HG03095 (cell line): ENCODE measurements around the gene FCSK.
"Not testable (repeated sequence)": the region's sequence is repeated elsewhere in the genome, so short reads cannot be mapped to it uniquely, and the experiment has no call there.

Experiments
- ATAC-seq: cut with Tn5 transposase; IDR thresholded peaks from one replicate; pipeline ENCODE4 v1.9.1; 2021; ENCODE audit warnings: moderate library complexity; ENCODE audit not compliant: unreplicated experiment

FCSK gene

DNA sequence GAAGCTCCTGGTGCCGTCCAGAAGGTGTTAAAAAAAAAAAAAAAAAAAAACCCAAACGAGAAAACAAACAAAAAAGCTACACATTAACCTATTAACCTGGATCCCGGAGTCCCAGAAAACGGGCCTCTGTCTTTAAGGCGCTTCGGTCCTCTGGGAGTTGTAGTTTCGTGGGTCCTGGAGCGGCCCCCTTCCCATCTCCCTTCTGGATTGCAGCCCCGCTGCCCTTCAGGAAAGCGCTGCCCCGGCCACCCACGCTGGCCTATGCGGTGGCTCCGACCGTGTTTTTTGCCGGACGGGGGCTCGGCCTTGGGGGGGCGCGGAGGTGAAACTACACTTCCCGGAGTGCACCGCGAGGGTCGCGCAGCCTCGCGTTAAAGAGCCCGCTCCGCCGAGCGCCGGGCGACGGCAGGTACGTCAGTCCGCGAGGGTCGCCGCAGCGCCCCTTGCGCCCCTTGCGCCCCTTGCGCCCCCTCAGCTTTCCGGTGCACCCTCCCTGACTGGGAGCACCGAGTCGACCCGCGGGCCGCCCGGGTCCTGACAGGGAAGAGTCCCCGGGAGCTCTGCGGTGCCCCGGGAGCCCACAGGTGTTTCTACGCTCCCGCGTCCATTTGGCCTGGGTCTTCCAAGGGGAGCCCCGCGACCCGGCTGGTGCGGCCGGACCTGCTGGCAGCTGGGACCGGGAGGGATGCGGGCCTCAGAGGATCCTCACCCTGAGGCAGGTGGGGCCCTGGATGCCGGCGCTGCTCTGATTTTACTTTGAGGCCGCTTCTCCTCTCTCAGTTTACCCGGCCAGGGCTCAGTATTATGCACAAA is at the start of gene FCSK:
Gene FCSK (plus strand): TSS at position 374 of the 813 bp plus-strand sequence. CDS start 8,596 bp downstream, outside the sequence.
- ATAC-seq, result peak; percentile 73

DNA sequence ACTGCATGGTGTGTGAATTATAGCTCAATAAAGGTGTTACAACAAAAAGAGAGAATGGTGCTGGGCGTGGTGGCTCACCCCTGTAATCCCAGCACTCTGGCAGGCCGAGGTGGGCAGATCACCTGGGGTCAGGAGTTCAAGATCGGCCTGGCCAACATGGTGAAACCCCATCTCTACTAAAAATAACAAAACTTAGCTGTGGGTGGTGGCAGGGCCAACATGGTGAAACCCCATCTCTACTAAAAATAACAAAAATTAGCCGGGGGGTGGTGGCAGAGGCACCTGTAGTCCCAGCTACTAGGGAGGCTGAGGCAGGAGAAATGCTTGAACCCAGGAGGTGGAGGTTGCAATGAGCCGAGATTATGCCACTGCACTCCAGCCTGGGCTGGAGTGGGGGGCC is 48.3 kb upstream of the FCSK start:
- not testable (repeated sequence) for ATAC-seq

DNA sequence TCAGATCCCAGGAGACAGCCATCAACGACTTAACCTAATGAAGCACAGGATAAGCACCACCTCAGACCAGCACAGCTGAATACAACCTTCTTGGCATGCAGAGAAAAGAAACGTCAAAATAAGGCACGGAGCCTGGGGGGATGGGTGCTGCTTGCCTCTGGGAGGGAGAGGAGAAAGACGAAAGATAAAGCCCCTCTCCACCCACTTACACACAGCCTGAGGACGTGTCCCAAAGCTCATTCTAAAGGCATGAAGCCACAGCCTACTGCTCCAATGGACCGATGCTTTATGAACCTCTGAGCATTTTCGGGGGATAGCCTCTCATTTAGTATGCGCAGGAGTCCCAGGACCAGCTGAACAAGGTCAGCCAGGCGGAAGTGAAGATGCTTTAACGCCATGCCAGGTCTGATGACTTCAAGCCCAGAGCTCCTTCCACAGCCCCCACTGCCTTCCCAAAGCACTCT is 46.6 kb upstream of the FCSK start:
- ATAC-seq, result no peak

DNA sequence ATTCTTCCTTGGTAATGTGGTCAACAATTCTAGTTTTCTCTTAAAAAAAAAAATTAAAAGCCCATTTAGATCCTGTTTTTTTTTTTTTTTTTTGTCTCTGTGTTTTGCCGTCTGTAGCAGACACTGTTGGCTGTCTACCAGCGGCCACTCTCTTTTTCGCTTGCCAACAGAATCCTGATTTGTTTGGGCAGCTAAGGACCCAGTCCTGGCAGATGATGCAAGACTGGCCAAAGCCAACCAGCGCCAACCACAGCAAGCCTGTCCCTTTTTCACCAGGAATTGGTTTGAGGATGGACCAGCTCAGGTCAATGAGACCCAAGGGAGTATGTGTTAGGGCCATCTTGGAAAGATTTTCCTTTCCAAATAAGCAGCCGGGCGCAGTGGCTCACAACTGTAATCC is 43.7 kb upstream of the FCSK start:
- ATAC-seq, result no peak

DNA sequence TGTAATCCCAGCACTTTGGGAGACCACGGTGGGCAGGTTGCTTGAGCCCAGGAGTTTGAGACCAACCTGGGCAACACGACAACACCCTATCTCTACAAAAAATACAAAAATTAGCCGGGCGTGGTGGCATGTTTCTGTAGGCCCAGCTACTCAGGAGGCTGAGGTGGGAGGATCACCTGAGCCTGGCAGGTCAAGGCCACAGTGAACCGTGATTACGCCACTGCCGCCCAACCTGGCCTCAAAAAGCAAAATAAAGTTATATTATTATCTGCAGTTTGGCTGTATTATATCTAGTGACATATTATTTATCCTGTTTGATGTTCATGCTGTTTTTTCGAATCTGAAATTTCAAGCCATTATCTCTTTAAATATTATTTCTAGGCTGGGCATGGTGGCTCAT is 42.0 kb upstream of the FCSK start:
- ATAC-seq, result no peak

DNA sequence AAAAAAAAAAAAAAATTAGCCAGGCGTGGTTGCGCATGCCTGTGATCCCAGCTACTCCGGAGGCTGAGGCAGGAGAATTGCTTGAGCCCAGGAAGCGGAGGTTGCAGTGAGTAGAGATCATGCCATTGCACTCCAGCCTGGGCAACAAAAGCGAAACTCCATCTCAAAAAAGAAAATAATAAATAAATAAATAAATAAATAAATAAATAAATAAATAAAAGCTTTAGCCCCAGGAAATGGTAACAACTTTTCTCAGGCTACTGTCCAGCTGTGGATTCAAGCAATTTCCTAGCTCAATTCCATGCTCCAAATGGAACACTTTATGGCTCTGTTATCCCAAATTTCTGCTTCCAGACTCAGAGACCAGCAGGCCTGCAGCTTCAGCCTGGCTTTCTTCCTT is 40.8 kb upstream of the FCSK start:
- ATAC-seq, result not testable (repeated sequence)

DNA sequence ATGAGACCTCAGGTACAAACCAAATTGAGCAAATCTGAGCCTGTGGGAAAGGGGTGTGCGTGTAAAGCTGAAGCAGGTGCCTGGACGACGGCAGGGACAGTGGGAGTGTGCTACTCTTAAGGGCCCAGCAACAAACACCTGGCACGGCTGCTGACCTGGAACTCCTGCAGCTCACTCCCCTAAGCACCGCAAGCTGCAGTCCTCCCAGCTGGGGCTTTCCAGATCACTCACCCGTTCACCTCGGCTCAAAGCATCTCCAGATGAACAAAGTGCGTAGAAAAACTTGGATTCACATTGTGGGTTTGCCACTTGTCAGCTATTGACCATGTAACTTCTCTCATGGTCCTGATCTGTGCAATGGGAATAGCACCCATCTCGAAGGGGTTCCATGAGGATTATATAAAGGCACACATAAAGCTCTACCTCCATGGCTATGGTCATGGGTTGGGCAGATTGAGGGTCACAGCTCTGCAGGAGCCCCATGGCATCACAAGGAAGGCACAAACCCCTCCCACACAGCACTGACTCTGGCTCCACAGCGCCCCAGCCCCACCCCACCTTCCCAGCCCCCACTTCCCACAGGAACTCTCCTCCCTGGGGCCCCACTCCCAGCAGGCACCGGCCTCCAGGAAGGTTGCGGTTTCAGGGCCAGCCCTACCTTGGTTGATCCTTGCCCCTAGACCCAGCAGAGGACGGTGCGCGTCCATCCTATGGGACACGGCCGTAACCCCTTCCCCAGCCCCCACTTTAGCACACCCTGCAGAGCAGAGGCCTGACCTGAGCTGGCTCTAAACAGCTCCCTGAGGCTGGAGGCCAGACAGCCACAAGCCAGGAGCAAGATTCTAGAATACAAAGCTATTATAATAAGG is 37.4 kb upstream of the FCSK start:
- peak; percentile 86 for ATAC-seq

DNA sequence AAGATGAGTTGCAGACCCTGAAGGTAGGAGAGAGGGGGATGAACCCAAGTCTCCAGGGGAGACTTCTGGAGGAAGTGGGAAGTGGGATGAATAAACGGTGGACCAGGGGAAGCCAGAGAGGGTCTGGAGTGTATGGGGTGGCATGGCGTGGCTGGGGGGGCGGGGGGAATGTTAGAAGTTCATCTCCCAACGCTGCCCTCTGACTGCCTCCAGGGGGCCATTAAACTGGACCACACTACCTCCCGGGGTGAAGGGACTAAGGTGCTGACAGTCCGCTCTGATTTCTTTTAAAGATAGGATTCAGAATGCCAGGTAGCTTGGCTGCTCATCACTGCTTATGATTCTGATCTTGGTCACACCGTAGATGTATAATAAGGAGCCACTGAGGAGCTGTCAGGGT is 36.7 kb upstream of the FCSK start:
- ATAC-seq, result no peak

DNA sequence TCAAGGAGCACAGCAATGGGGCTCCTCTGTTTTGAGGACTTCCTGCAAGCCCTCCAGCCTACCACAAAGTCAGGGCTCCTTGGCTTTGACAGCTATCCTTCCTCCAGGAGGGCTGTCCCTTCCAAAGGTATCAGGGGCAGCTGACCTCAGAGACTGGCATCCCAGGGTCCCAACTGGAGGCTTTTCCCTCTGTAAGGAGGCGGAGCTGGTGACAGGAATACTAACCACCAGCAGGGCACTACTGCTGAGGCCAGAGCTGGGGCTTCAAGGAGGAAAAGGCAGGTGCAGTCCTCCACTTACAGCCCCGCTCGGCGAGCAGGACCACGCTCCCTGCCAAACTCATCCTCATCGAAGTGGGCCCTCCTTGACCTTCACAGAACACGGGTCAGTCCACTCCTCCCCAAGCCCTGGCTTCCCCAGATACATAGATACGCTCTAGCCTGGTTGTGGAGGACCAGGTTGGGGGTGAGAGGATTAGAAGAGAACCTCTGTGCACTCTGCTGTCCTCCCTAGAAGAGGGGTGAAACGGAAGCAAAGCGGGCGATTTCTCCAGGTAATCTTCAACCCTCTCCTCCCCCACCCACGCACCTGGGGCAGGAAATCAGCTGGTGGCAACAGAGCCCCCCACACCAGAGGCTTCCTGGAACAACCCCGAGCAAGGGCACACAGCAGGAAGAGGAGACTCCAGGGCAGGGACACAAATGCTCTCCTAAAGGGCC is 36.0 kb upstream of the FCSK start:
- ATAC-seq, result no peak

DNA sequence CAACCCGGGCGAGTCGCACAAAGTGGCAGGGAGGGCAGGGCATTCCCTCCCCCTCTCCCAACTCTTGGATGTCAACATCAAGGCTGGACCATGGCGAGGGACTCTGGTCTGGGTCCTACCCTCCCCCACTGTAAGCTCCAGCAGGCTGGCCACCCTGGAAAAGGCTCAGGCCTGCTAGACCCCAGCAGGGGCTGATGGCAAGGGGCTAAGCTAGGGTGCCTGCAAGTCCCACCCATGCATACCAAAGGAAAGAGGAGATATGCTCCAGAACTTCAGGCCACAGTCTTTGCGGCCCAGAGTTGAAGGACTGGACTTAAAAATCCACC is 35.4 kb upstream of the FCSK start:
- no peak for ATAC-seq

DNA sequence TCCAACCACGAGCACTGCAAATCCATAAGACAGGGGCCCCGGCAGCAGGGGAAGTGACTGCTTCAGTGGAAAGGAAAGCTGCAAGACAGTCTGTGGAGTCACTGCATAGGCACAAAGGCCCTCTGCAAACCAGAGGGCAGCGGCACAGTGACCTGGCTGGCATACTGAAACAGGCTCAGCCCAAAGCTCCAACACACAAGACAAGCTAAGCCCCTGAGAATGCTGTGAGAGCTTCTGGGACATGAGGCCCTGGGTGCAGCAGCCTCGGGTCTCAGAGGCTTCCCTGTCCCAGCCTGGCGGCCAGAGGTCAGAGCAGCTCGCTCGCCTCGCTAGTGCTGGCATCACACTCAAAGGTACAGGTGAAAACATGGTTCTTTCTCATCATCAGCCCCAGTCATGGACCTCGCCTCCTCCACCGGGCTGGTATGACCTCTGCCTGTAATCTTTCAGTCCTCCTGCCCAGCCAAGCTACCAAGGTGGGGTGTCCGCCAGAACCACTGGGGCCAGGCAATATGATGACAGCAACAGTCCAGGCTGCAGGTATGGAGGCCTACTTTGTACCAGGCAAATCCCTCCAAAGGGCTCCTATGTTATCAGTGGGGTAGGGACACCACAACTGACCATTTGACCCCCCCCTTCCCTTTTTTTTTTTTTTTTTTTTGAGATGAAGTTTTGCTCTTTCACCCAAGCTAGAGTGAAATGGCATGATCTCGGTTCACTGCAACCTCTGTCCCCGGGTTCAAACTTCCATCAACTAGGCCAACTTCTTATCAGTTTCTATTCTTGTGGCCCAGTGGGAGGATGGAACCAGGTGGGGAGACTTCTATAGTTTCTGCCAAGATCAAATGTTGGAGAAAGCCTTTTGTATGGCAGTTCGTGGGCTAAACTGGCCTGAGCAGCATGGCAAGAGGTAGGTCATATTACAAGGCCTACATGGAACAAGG is 34.7 kb upstream of the FCSK start:
- ATAC-seq, result no peak

DNA sequence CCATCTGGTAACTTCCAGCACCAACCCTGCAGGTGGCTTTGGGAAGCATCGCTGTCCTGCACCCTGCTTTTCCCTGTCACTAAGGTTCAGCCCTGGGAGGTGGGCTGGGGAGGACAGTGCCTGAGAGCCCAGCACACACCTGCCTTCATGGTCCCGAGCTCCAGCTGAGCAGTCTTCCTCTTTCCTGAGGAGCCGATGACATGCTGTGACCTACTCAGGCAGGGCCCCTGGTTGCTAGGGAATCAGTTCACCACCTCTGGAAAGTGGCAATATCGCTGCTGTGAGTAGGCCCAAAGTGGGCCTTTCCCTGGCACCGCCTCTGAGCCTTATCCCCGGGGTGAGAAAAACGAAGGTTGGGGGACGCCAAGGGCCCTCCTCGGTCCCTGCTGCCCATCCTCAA is 33.4 kb upstream of the FCSK start:
- ATAC-seq, result no peak

DNA sequence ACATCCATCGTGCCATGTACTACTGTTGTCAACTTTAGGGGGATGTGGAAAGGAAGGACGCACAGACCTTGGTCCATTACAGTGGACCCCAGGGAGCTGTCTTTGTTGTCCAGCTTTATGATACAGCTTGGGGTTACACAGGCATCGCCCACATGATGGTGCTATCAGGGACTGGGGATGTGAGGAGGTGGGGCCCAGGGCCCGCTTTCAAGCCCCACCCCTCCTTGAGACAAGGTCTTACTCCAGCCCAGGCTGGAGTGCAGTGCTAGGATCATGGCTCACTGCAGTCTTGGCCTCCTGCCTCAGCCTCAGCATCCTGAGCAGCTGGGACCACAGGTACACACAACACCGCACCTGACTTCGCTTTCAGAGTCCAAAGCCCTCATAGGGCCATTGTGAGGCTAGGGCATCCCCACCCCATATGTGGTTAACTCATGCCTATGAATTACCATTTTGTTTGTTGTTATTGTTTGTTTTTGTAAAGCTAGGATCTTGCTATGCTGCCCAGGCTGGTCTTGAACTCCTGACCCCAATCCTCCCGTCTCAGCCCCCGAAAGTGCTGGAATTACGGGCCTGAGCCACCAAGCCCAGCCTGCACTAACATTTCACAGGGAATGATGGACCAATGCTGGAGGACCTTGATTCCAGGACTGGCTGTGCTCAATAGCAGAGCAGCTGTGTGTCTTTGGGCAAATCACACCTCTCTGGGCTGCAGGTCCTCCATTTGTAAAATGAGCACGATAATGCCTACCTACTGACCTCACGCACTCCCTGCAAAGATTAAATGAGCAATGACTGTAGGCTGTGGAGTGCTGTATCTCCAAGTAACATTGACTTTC is 32.7 kb upstream of the FCSK start:
- ATAC-seq, result no peak

DNA sequence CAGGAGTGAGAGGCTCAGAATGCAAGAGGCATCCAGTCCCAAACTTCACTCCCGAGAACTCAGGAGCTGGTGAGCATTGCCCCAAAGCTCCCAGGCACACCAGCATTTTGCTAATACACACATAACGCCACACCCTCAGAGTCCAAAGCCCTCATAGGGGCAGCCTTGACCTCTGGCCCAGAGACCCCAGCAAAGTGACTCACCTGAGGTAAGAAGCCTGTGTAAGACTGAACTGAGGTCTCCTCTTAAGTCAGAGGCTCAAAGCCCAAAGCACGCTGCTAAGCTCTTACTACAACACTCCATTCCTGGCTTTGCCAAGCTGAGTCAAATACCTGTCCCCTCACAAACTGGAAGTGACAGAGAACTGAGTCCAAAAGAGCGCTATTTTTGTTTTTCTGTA is 31.9 kb upstream of the FCSK start:
- no peak for ATAC-seq

DNA sequence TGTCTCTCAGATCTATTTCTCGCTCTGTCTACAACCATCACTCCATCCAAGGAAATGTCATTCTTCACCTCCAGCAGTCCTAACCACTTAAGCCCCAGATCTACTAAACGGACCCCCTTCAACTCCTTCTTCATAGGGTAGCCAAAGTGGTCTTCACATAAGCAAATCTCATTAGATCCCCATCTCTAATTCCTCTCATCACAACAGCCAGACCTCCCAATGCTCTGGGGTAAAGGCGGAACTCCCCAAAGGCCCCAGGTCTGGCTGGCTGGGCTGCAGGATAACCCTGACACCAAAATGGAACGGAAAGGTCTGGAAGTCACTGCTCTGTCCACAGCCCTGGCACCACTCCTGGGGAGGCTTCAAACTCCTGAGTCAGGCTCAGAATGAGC is 26.6 kb upstream of the FCSK start:
- ATAC-seq, result no peak

DNA sequence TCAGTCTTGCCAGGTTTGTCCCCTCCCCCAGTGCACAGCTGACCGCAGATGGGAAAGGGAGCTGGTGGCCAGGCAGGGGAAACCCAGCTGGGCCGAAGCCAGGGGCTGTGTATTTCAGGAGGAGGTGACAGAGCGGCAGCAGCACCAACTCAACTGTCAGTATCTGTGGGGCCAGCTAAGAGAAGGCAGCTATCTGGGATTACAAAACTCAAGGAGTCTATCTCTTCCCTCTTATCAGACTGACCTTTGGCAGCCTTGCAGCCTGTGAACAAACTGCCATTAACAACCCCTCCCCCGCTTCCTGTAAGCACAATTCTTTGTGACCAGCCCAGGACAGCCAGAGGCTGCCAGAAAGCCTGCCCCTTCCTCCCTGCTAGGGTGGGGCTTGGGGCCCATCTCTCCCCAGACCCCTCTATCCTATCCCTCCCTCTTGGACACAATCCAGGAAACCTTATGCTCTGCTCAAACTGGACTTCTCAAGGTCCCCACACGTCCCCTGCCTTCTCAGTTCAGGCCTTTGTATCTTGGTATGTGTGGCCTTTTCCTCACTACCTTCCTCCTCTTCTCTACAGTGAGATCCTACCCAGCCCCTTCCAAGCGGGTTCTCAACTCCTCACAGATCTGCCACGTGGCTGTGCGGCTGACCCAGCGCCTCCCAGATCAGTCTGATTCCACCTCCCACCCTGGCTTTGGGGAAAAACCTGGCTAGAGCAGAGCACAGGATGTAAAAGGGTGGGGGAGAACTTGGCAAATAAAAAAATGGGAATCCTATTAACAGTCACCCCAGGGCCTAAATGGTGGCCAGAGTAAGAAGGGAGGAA is 26.0 kb upstream of the FCSK start:
- no peak for ATAC-seq

DNA sequence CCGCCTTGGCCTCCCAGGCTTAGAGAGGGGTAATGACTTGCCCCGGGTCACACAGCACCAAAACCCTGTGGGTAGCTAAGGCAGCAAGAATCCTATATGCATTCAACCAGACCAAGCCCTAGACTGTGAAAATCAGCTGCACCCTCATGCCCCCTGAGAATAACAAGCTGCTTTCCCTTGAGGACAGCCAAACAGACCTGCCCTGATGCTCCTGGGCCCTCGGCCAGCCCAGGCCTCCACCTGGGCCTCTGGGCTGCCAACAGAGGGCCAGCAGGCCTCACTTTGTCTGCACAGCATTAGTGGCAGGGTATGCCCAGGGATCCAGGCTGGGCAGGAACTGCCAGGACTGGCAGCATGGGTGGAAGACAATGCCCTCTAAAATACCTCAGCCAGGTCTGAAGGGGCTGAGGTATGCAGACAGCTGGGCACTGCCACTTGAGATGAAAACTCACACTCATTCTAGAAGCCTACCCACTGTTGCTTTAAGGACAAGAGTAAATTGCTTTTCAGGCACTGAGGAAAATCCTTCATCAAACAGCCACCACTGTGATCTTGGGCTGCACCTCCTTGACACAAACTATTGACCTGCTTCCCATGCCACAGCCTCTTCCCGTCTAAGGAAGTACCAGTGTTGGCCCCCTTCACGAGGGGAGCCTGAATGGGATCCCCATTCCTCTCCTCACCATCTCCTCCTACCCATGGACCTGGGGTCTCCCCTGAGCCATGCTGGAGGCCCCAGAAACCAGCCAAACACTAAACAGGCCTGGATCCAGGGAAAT is 24.3 kb upstream of the FCSK start:
- no peak for ATAC-seq
